ENCODE measurements around the gene SETBP1. TPM values are rescaled to one million over a fixed set of nuclear protein-coding genes. Genes with fewer than 3 reads are reported as not detected.

Gene SETBP1
- total RNA-seq, 1 experiment from 2014 or later: 9.6 TPM

DNA sequence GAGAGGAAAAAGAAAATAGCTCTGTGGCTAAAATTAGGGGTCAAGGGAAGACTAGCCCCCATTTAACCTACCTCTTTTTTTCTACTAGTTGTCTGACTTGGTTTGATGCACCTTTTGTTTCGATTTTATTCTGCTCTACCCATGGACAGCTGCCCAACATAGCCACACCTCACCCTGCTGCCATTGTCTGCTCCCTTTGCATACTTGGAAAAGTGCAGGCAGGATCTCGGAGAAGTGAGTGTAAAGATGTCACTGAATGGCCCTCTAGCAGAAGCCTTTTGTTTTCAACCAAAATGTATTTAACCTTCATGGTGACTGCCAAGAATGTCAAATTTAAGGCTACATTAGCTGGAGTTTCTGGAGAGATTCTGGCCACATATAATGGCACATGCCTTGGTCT lies 62.9 kb downstream of the SETBP1 start:
- peaks cover 39% of the 10 kb centered on the region for H3K4me1 Mint-ChIP-seq
- no peaks in the 10 kb centered on the region; the same call in 1 of the 2 replicates for H3K27me3 Mint-ChIP-seq (ENCODE audit: low read depth)
- no peak for DNase-seq (ENCODE audit: low spot score)
- ChIA-PET CTCF (interaction anchor here (1.0 to 1.5 kb wide), 2 partner anchors 11 to 469 kb away, joined by 4 read pairs; no protein-coding TSS in a partner anchor), POLR2A (no interaction called here)
- H3K27ac Mint-ChIP-seq: no peak overlapping the region; the same call in 1 of the 2 replicates
- H3K4me3 Mint-ChIP-seq: peak overlapping the region; percentile 53; the same call in 1 of the 2 replicates
- ATAC-seq: no peak
- no peaks in the 10 kb centered on the region for H3K36me3 Mint-ChIP-seq
- no peaks in the 10 kb centered on the region for H3K9me3 Mint-ChIP-seq
- no peak for TF ChIP-seq JUN (CRISPR knock-in tag; IDR thresholded peaks at IDR 0.05)
- TF ChIP-seq MLX (CRISPR knock-in tag; IDR thresholded peaks at IDR 0.05): no peak
- TF ChIP-seq NR2C2 (CRISPR knock-in tag; IDR thresholded peaks at IDR 0.05): no peak
- TF ChIP-seq GRHL2 (CRISPR knock-in tag; IDR thresholded peaks at IDR 0.05; ENCODE audit: insufficient replicate concordance, severe bottlenecking): no peak
- no peak for TF ChIP-seq FOXP1 (CRISPR knock-in tag; IDR thresholded peaks at IDR 0.05; ENCODE audit: borderline replicate concordance)

DNA sequence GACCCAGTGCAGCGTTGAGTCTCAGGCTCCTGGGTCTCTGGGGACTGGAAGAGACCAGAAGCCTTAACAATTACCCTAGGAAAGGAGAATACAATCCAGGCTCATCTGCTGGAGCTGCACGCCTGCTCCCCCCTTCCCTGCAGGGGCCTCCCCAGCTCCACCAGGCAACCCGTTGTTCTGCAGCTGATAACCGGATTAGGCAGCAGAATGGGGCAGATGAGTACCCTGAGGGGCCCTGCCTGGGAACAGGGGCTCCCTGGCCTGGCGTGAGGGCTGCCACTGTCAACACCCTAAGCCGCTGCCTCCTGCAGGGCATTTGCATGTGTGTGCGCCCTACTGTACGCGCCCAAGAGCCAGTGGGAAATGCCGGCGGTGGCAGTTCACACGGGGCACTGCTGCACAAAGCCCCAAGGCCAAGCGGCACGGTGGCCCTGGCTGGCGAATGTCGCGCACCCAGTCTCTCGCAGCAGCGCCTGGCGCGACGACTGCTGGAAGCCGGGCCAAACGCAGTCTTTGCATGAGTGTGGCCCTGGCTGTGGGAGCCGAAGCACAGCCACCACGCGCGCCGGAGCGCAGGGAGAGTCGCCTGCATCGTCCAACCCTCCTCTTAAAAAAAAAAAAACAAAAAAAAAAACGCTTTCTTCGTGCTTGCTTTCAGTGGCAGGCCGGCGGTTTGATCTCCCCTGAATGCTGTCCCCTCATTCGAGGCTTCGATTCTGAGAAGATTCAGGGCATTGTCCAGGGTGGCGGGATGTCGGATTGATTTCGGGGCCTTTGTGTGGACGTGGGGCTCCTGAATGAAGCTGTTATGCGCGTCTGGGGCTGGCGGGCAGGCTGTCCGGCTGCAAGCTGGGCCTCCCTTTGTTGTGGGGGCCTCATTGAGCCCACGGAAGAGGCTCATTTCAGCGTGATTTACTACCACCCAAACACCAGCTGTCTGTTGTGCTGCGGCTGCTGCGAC lies 63.8 kb downstream of the SETBP1 start:
- CTCF ChIA-PET: interaction anchor here (0.7 to 1.5 kb wide), 3 partner anchors 12 to 468 kb away, joined by 3 to 4 read pairs (median 4); no protein-coding TSS in a partner anchor
- Mint-ChIP-seq H3K36me3 (no peaks in the 10 kb centered on the region), H3K4me1 (peaks cover 39% of the 10 kb centered on the region), H3K9me3 (no peaks in the 10 kb centered on the region), H3K27me3 (ENCODE audit: low read depth) (no peaks in the 10 kb centered on the region; the same call in 1 of the 2 replicates), H3K27ac (no peak overlapping the region), H3K4me3 (peak overlapping the region; percentile 53)
- DNase-seq (ENCODE audit: low spot score): peak; percentile 52
- 0 out of 2 replicates have a peak, but pooled peaks have one; percentile 26 for TF ChIP-seq KAT7 (CRISPR knock-in tag; IDR thresholded peaks at IDR 0.05; ENCODE audit: borderline replicate concordance)
- TF ChIP-seq SP1 (CRISPR knock-in tag; conservative IDR thresholded peaks at IDR 0.05): no peak
- TF ChIP-seq, protein P1, sequence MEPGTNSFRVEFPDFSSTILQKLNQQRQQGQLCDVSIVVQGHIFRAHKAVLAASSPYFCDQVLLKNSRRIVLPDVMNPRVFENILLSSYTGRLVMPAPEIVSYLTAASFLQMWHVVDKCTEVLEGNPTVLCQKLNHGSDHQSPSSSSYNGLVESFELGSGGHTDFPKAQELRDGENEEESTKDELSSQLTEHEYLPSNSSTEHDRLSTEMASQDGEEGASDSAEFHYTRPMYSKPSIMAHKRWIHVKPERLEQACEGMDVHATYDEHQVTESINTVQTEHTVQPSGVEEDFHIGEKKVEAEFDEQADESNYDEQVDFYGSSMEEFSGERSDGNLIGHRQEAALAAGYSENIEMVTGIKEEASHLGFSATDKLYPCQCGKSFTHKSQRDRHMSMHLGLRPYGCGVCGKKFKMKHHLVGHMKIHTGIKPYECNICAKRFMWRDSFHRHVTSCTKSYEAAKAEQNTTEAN (CRISPR knock-in tag; IDR thresholded peaks at IDR 0.05): no peak
- TF ChIP-seq JUN (CRISPR knock-in tag; IDR thresholded peaks at IDR 0.05): no peak
- no peak for TF ChIP-seq NFYB (CRISPR knock-in tag; conservative IDR thresholded peaks at IDR 0.05; ENCODE audit: low read depth)
- TF ChIP-seq GRHL2 (CRISPR knock-in tag; IDR thresholded peaks at IDR 0.05; ENCODE audit: insufficient replicate concordance, severe bottlenecking): no peak
- peak; percentile 57; the same call in 1 of the 2 replicates for TF ChIP-seq RELA (CRISPR knock-in tag; IDR thresholded peaks at IDR 0.05; ENCODE audit: borderline replicate concordance)
- TF ChIP-seq EMX1 (CRISPR knock-in tag; IDR thresholded peaks at IDR 0.05): no peak
- TF ChIP-seq ZNF423 (CRISPR knock-in tag; IDR thresholded peaks at IDR 0.05): peak; percentile 83
- peak; percentile 66; the same call in 1 of the 2 replicates for TF ChIP-seq FOXK1 (CRISPR knock-in tag; IDR thresholded peaks at IDR 0.05)
- TF ChIP-seq, protein P2, sequence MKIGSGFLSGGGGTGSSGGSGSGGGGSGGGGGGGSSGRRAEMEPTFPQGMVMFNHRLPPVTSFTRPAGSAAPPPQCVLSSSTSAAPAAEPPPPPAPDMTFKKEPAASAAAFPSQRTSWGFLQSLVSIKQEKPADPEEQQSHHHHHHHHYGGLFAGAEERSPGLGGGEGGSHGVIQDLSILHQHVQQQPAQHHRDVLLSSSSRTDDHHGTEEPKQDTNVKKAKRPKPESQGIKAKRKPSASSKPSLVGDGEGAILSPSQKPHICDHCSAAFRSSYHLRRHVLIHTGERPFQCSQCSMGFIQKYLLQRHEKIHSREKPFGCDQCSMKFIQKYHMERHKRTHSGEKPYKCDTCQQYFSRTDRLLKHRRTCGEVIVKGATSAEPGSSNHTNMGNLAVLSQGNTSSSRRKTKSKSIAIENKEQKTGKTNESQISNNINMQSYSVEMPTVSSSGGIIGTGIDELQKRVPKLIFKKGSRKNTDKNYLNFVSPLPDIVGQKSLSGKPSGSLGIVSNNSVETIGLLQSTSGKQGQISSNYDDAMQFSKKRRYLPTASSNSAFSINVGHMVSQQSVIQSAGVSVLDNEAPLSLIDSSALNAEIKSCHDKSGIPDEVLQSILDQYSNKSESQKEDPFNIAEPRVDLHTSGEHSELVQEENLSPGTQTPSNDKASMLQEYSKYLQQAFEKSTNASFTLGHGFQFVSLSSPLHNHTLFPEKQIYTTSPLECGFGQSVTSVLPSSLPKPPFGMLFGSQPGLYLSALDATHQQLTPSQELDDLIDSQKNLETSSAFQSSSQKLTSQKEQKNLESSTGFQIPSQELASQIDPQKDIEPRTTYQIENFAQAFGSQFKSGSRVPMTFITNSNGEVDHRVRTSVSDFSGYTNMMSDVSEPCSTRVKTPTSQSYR (CRISPR knock-in tag; IDR thresholded peaks at IDR 0.05): 0 out of 2 replicates have a peak, but pooled peaks have one; percentile 13
- POLR2A ChIA-PET: no interaction called here
- peak; percentile 66 for ATAC-seq

GRCh38 chr18:44747157-44747556 lies 66.5 kb downstream of the SETBP1 start:
- DNase-seq (ENCODE audit: low spot score) (no peak), ATAC-seq (no peak)
- Mint-ChIP-seq H3K27ac (no peak overlapping the region), H3K36me3 (no peaks in the 10 kb centered on the region), H3K9me3 (no peaks in the 10 kb centered on the region), H3K27me3 (ENCODE audit: low read depth) (no peaks in the 10 kb centered on the region; the same call in 1 of the 2 replicates), H3K4me1 (peaks cover 33% of the 10 kb centered on the region), H3K4me3 (no peak overlapping the region)
- CTCF ChIA-PET: no interaction called here
- POLR2A ChIA-PET: interaction anchor here (0.5 kb wide), 1 partner anchor 8 kb away, joined by 4 read pairs; no protein-coding TSS in a partner anchor
- TF ChIP-seq FOXP4 (CRISPR knock-in tag; IDR thresholded peaks at IDR 0.05) (no peak), ATF6 (CRISPR knock-in tag; IDR thresholded peaks at IDR 0.05) (no peak), NFYB (CRISPR knock-in tag; conservative IDR thresholded peaks at IDR 0.05; ENCODE audit: low read depth) (no peak), NR3C1 (CRISPR knock-in tag; conservative IDR thresholded peaks at IDR 0.05; ENCODE audit: low read depth) (no peak), NR2C2 (CRISPR knock-in tag; IDR thresholded peaks at IDR 0.05) (no peak)
- TF ChIP-seq, protein P3, sequence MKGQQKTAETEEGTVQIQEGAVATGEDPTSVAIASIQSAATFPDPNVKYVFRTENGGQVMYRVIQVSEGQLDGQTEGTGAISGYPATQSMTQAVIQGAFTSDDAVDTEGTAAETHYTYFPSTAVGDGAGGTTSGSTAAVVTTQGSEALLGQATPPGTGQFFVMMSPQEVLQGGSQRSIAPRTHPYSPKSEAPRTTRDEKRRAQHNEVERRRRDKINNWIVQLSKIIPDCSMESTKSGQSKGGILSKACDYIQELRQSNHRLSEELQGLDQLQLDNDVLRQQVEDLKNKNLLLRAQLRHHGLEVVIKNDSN (CRISPR knock-in tag; IDR thresholded peaks at IDR 0.05): no peak
